Ishikawa (cell line): ENCODE data around the gene SLC25A28.

Experiments used
- CEBPB ChIP-seq: IDR thresholded peaks from 2 replicates; pipeline ENCODE4 v1.6.1; 2012
- CREB1 ChIP-seq: IDR thresholded peaks from 2 replicates; pipeline ENCODE4 v1.6.1; 2012; ENCODE audit warnings: low read depth
- EGR1 ChIP-seq: IDR thresholded peaks from 2 replicates; pipeline ENCODE4 v1.6.1; 2012
- EP300 ChIP-seq: IDR thresholded peaks from 2 replicates; pipeline ENCODE4 v1.6.1; 2012; ENCODE audit warnings: borderline replicate concordance
- FOXM1 ChIP-seq: IDR thresholded peaks from 2 replicates; pipeline ENCODE4 v1.6.1; 2012; ENCODE audit warnings: low read depth, borderline replicate concordance
- NFIC ChIP-seq: IDR thresholded peaks from 2 replicates; pipeline ENCODE4 v1.6.1; 2012
- RAD21 ChIP-seq: IDR thresholded peaks from 2 replicates; pipeline ENCODE4 v1.6.1; 2012; ENCODE audit warnings: low read depth
- TAF1 ChIP-seq: IDR thresholded peaks from 2 replicates; pipeline ENCODE4 v1.6.1; 2012; ENCODE audit warnings: low read depth, mild to moderate bottlenecking
- TCF12 ChIP-seq: IDR thresholded peaks from 2 replicates; pipeline ENCODE4 v1.6.1; 2012; ENCODE audit warnings: low read depth
- TEAD4 ChIP-seq: IDR thresholded peaks from 2 replicates; pipeline ENCODE4 v1.6.1; 2012
- YY1 ChIP-seq: IDR thresholded peaks from 2 replicates; pipeline ENCODE4 v1.6.1; 2012; ENCODE audit warnings: low read depth
- ZBTB7A ChIP-seq: IDR thresholded peaks from 2 replicates; pipeline ENCODE4 v1.6.1; 2012; ENCODE audit warnings: low read depth
- TF ChIP-seq, protein P1 (sequence below): IDR thresholded peaks from 2 replicates; pipeline ENCODE4 v1.6.1; 2012
- TF ChIP-seq, protein P2 (sequence below): IDR thresholded peaks from 2 replicates; pipeline ENCODE4 v1.6.1; 2012
- TF ChIP-seq, protein P3 (sequence below): IDR thresholded peaks from 2 replicates; pipeline ENCODE4 v1.6.1; 2012; ENCODE audit warnings: low read depth, mild to moderate bottlenecking

Gene SLC25A28

DNA sequence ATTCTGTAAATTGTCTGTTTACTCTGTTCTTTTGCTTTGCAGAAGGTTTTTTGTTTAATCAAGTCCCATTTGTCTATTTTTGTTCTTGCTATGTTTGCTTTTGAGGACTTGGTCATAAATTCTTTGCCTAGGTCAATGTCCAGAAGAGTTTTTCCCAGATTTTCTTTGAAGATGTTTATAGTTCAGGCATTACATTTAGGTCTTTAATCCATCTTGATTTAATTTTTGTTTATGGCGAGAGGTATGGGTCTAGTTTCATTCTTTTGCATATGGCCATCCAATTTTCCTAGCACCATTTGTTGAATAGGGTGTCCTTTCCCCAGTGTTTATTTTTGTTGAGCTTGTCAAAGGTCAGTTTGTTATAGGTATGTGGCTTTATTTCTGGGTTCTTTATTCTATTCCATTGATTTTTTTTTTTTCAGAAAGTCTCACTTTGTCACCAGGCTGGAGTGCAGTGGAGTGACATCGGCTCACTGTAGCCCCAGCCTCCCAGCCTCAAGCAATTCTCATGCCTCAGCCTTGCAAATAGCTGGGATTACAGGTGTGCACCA lies 27.4 kb upstream of the SLC25A28 start:
- TF ChIP-seq EP300 (no peak), TCF12 (no peak), TEAD4 (no peak), EGR1 (no peak), YY1 (no peak), ZBTB7A (no peak), TAF1 (no peak)
- TF ChIP-seq, protein P1, sequence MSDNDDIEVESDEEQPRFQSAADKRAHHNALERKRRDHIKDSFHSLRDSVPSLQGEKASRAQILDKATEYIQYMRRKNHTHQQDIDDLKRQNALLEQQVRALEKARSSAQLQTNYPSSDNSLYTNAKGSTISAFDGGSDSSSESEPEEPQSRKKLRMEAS = no peak
- TF ChIP-seq, protein P2, sequence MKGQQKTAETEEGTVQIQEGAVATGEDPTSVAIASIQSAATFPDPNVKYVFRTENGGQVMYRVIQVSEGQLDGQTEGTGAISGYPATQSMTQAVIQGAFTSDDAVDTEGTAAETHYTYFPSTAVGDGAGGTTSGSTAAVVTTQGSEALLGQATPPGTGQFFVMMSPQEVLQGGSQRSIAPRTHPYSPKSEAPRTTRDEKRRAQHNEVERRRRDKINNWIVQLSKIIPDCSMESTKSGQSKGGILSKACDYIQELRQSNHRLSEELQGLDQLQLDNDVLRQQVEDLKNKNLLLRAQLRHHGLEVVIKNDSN = no peak
- TF ChIP-seq, protein P3, sequence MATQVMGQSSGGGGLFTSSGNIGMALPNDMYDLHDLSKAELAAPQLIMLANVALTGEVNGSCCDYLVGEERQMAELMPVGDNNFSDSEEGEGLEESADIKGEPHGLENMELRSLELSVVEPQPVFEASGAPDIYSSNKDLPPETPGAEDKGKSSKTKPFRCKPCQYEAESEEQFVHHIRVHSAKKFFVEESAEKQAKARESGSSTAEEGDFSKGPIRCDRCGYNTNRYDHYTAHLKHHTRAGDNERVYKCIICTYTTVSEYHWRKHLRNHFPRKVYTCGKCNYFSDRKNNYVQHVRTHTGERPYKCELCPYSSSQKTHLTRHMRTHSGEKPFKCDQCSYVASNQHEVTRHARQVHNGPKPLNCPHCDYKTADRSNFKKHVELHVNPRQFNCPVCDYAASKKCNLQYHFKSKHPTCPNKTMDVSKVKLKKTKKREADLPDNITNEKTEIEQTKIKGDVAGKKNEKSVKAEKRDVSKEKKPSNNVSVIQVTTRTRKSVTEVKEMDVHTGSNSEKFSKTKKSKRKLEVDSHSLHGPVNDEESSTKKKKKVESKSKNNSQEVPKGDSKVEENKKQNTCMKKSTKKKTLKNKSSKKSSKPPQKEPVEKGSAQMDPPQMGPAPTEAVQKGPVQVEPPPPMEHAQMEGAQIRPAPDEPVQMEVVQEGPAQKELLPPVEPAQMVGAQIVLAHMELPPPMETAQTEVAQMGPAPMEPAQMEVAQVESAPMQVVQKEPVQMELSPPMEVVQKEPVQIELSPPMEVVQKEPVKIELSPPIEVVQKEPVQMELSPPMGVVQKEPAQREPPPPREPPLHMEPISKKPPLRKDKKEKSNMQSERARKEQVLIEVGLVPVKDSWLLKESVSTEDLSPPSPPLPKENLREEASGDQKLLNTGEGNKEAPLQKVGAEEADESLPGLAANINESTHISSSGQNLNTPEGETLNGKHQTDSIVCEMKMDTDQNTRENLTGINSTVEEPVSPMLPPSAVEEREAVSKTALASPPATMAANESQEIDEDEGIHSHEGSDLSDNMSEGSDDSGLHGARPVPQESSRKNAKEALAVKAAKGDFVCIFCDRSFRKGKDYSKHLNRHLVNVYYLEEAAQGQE = no peak

DNA sequence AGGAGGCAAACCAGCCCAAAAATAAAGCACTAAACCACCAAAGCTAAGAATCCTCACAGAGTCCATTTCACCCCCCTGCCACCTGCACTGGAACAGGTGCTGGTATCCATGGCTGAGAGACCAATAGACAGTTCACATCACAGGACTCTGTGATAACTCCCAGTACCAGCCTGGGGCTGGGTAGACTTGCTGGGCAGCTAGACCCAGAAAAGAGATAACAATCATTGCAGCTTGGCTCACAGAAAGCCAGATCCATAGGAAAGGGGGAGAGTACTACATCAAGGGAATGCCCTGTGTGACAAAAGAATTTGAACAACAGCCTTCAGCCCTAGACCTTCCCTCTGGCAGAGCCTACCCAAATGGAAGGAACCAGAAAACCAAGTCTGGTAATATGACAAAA lies 13.6 kb upstream of the SLC25A28 start:
- TF ChIP-seq CEBPB = no peak
- TF ChIP-seq YY1 = no peak
- TF ChIP-seq ZBTB7A = no peak
- TF ChIP-seq TEAD4 = no peak

DNA sequence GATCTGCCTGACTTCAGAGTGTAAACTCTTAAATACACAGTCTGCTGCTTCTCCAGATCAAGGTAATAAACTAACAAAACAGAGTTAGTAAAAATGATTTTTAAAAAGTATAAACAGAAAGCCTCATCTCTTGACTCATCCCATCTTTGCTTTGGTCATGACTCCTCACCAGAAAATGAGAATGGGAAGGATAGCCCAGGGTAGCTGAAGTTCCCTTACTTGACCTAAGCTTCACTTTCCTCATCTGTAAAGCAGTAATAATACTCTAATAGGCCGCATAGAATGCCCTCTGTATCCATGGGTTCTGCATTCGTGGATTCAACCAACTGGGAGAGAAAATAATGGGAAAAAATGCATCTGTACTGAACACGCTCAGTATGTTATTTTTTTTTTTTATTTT lies 11.3 kb upstream of the SLC25A28 start:
- TF ChIP-seq CEBPB = no peak
- TF ChIP-seq EGR1 = no peak
- TF ChIP-seq TCF12 = no peak
- TF ChIP-seq ZBTB7A = no peak
- TF ChIP-seq EP300 = no peak
- TF ChIP-seq TAF1 = no peak
- TF ChIP-seq NFIC = no peak
- no peak for TF ChIP-seq YY1
- TF ChIP-seq FOXM1 = no peak
- TF ChIP-seq, protein P3 = no peak
- TF ChIP-seq, protein P2 = no peak
- TF ChIP-seq, protein P1 = no peak
- no peak for TF ChIP-seq CREB1
- TF ChIP-seq TEAD4 = no peak
- no peak for TF ChIP-seq RAD21

DNA sequence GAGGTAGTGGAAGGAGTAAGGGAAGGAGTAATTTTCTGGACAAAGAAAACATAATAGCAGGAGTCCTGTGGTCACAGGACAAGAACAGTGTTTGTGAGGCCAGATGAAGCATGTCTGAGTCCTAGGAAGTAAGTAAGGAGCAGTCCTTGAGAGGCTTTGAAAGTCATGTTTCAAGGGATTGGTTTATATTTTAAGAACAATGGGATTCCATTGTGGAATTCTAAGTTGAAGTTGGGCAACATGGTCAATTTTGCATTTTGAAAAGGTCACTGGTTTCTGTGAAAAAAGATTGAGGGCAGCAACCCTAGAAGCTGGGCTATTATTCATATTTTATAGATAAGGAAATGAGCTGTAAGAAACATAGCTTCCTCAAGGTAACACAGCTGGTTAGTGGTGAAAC lies 10.8 kb upstream of the SLC25A28 start:
- TF ChIP-seq EP300 (no peak), CEBPB (peak; percentile 11; the same call in 1 of the 2 replicates)

DNA sequence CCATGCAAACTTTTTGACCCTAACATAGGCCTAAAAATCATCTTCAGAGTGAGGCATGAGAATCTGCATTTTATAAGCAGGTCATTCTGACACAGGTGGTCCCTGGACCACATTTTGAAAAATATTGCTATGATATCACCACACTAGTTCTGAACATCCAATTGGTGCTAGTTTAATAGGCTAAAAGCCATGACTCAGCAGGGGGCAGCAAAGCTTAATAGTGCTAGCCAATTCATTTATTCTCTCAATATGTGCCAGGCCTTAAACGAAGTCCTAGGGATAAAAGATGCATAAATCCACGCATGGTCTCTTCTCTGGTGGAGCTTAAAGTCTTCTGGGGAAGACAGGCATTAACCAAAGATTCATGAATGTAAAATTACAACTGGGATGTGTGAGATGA lies 10.2 kb upstream of the SLC25A28 start:
- TF ChIP-seq TAF1 (no peak), RAD21 (peak; percentile 50)

DNA sequence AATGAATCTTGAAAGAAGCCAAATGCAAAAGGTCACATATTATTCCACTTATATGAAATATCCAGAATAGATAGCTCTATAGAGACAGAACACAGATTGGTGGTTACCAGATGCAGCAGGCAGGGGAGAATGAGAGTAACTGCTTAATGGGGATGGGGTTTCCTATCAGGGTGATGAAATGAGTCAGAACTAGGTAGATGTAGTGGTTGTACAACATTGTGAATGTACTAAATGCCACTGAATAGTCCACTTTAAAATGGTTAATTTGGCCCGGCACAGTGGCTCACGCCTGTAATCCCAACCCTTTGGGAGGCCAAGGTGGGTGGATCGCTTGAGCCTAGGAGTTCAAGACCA lies 9.4 kb upstream of the SLC25A28 start:
- TF ChIP-seq, protein P2 = no peak
- TF ChIP-seq NFIC = no peak
- no peak for TF ChIP-seq TAF1
- no peak for TF ChIP-seq CEBPB
- no peak for TF ChIP-seq EGR1
- no peak for TF ChIP-seq EP300
- TF ChIP-seq CREB1 = no peak
